ENCODE measurements around the gene BIRC2. TPM values are rescaled to one million over a fixed set of nuclear protein-coding genes. Genes with fewer than 3 reads are reported as not detected.

BIRC2 gene
- total RNA-seq, 1 donor from 2014 or later: 78.1 TPM

DNA sequence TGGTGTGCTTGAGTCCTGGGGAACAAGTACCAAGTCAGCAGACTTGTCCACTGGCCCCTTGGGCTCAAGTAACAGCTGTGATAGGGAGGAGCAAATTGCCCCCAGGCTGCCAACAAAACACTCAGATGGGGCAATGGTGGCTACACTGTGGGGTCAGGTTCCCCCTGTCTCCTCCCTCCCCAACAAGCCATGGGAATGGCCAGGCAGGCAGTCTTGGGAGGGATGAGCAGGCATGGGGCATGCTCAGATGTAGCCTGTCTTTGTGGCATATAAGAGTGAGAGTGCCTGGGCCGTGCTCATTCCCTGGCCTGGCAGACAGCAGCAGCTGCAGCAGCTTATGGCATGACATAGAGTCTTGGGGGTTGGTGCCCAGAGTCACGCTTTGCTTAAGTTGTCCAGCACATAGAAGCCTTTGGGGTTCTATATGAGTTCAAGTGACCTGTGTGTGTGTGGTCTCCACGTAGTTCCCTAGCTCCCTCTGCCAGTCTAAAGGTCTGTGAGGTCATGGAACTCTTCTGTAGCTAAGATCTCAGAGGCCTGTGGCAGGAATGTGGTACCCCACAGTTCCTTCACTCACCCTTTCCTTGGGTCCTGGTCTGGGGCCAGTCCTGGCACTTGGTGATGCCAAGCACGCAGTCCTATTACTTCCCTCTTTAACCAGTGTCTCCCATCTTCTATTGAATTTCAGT is 44.7 kb downstream of the BIRC2 start:
- H3K4me1 Mint-ChIP-seq: no peaks in the 10 kb centered on the region
- Histone ChIP-seq H3K36me3 (peaks cover under 1% of the 10 kb centered on the region), H3K27me3 (no peaks in the 10 kb centered on the region), H3K4me1 (no peaks in the 10 kb centered on the region), H3K4me2 (no peak overlapping the region), H3K9ac (no peak overlapping the region), H3K9me3 (ENCODE audit: low read depth) (no peaks in the 10 kb centered on the region), H2AFZ (replicated peaks) (no peak overlapping the region), H3F3A (ENCODE audit: low read depth) (peaks cover 8% of the 10 kb centered on the region), H3K4me3 (no peak overlapping the region), H4K20me1 (ENCODE audit: low read depth) (no peaks in the 10 kb centered on the region), H3K27ac (no peak overlapping the region), H3K79me2 (ENCODE audit: low read depth) (no peaks in the 10 kb centered on the region)
- H3K27ac Mint-ChIP-seq: no peak overlapping the region
- H3K27me3 Mint-ChIP-seq (ENCODE audit: insufficient read depth, low read depth): no peaks in the 10 kb centered on the region
- TF ChIP-seq, protein P1, sequence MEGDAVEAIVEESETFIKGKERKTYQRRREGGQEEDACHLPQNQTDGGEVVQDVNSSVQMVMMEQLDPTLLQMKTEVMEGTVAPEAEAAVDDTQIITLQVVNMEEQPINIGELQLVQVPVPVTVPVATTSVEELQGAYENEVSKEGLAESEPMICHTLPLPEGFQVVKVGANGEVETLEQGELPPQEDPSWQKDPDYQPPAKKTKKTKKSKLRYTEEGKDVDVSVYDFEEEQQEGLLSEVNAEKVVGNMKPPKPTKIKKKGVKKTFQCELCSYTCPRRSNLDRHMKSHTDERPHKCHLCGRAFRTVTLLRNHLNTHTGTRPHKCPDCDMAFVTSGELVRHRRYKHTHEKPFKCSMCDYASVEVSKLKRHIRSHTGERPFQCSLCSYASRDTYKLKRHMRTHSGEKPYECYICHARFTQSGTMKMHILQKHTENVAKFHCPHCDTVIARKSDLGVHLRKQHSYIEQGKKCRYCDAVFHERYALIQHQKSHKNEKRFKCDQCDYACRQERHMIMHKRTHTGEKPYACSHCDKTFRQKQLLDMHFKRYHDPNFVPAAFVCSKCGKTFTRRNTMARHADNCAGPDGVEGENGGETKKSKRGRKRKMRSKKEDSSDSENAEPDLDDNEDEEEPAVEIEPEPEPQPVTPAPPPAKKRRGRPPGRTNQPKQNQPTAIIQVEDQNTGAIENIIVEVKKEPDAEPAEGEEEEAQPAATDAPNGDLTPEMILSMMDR (IDR thresholded peaks at IDR 0.05): no peak
- no peak for TF ChIP-seq EZH2phosphoT487 (IDR thresholded peaks at IDR 0.05)
- no peak for TF ChIP-seq EZH2 (IDR thresholded peaks at IDR 0.05)
- peaks cover 25% of the 10 kb centered on the region for H3K36me3 Mint-ChIP-seq
- no peak for DNase-seq (ENCODE audit: low spot score)
- H3K4me3 Mint-ChIP-seq: no peak overlapping the region
- H3K9me3 Mint-ChIP-seq: no peaks in the 10 kb centered on the region

DNA sequence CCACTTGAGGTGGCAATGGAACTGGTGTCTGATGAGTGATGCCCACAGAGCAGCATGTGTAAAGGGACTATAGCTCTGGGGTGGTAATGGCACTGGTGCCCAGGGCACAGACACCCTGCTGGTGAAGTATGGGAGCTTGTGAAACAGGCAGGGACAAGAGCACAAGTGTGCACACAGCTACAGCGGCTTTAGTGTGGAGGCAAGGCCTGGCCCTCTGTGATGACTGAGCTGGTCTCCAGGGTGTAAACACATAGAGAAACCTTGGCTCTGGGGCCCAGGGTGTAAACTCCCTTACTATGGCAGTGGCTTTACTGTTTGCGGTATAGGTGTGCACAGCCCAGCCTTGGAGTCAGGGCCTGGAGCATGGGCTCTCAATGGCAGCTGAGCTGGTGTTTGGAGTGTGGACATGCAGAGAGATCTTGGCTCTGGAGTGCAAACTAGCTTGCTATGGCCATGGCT is 46.3 kb downstream of the BIRC2 start:
- no peak overlapping the region for H3K4me2 ChIP-seq
- H3K79me2 ChIP-seq (ENCODE audit: low read depth): no peaks in the 10 kb centered on the region

DNA sequence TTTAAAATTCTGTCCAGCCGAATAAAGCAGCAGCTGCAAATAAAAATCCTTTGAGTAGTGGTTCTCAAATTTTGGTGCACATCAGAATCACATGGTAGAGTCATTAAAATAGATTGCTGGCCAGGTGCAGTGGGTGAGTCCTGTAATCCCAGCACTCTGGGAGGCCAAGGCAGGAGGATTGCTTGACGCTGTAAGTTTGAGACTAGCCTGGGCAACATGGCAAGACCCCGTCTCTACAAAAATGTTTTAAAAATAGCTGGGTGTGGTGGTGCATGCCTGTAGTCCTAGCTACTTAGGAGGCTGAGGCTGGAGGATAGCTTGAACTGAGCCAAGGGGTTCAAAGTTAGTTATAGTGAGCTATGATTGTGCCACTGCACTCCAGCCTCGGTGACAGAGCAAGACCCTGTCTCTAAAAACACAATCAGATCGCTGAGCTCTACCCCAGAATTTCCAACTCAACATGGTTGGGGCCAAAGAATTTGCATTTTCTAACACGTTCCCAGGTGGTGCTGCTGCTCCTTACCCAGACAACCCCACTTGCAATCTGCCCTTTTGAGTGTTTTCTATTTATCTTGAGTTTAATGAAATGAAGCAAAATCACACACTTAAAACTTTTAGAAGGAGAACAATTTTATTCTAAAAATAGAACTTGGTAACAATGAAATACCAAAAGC is 48.8 kb downstream of the BIRC2 start:
- no peaks in the 10 kb centered on the region for H3K9me3 ChIP-seq (ENCODE audit: low read depth)
- H3K27me3 Mint-ChIP-seq (ENCODE audit: insufficient read depth, low read depth): no peaks in the 10 kb centered on the region
- H3K9me3 Mint-ChIP-seq: no peaks in the 10 kb centered on the region
- H3K36me3 ChIP-seq: peaks cover 16% of the 10 kb centered on the region
- H2AFZ ChIP-seq (replicated peaks): no peak overlapping the region
- H3K79me2 ChIP-seq (ENCODE audit: low read depth): no peaks in the 10 kb centered on the region
- H4K20me1 ChIP-seq (ENCODE audit: low read depth): no peaks in the 10 kb centered on the region
- peaks cover 3% of the 10 kb centered on the region for H3F3A ChIP-seq (ENCODE audit: low read depth)
- no peaks in the 10 kb centered on the region for H3K27me3 ChIP-seq
- no peak overlapping the region for H3K4me2 ChIP-seq
- peaks cover 3% of the 10 kb centered on the region for H3K4me1 Mint-ChIP-seq
- H3K4me1 ChIP-seq: no peaks in the 10 kb centered on the region
- peaks cover 17% of the 10 kb centered on the region for H3K36me3 Mint-ChIP-seq
- no peak overlapping the region for H3K4me3 ChIP-seq
- TF ChIP-seq EZH2 (IDR thresholded peaks at IDR 0.05) (no peak), EZH2phosphoT487 (IDR thresholded peaks at IDR 0.05) (no peak)
- TF ChIP-seq, protein P1 (IDR thresholded peaks at IDR 0.05): no peak
- no peak overlapping the region for H3K4me3 Mint-ChIP-seq
- no peak for DNase-seq (ENCODE audit: low spot score)
- H3K27ac ChIP-seq: no peak overlapping the region
- no peak overlapping the region for H3K9ac ChIP-seq
- no peak overlapping the region for H3K27ac Mint-ChIP-seq

More for the DNA sequence above, 46.3 kb downstream of the BIRC2 start:
- Histone ChIP-seq H2AFZ (replicated peaks) (no peak overlapping the region), H3K36me3 (peaks cover 6% of the 10 kb centered on the region), H4K20me1 (ENCODE audit: low read depth) (no peaks in the 10 kb centered on the region), H3K9me3 (ENCODE audit: low read depth) (no peaks in the 10 kb centered on the region), H3F3A (ENCODE audit: low read depth) (peaks cover 8% of the 10 kb centered on the region), H3K27ac (no peak overlapping the region), H3K27me3 (no peaks in the 10 kb centered on the region), H3K4me1 (no peaks in the 10 kb centered on the region), H3K9ac (no peak overlapping the region), H3K4me3 (no peak overlapping the region)
- Mint-ChIP-seq H3K4me3 (no peak overlapping the region), H3K27me3 (ENCODE audit: insufficient read depth, low read depth) (no peaks in the 10 kb centered on the region), H3K9me3 (no peaks in the 10 kb centered on the region), H3K4me1 (no peaks in the 10 kb centered on the region), H3K36me3 (peaks cover 19% of the 10 kb centered on the region), H3K27ac (peak overlapping the region; percentile 52)
- no peak for TF ChIP-seq EZH2phosphoT487 (IDR thresholded peaks at IDR 0.05)
- no peak for TF ChIP-seq EZH2 (IDR thresholded peaks at IDR 0.05)
- TF ChIP-seq, protein P1 (IDR thresholded peaks at IDR 0.05): no peak
- DNase-seq (ENCODE audit: low spot score): no peak
